WTC11 (cell line): Measurements from ENCODE around the gene CD59.

Experiments
- FOXK1 ChIP-seq: sonication (generic); formaldehyde crosslinking; IDR thresholded peaks from 2 replicates; pipeline ENCODE4 v1.8.0; 2022; ENCODE audit warnings: mild to moderate bottlenecking, moderate library complexity, missing genetic modification reagents
- GABPB1 ChIP-seq: sonication (generic); formaldehyde crosslinking; IDR thresholded peaks from 2 replicates; pipeline ENCODE4 v1.8.1; 2023; ENCODE audit warnings: mild to moderate bottlenecking, missing genetic modification reagents
- TEAD4 ChIP-seq: sonication (generic); formaldehyde crosslinking; IDR thresholded peaks from 2 replicates; pipeline ENCODE4 v1.8.0; 2022; ENCODE audit warnings: mild to moderate bottlenecking, missing genetic modification reagents
- ZNF121 ChIP-seq: sonication (generic); formaldehyde crosslinking; IDR thresholded peaks from 2 replicates; pipeline ENCODE4 v1.8.0; 2023; ENCODE audit warnings: missing genetic modification reagents
- TF ChIP-seq, protein P1 (sequence below): sonication (generic); formaldehyde crosslinking; IDR thresholded peaks from 2 replicates; pipeline ENCODE4 v1.8.1; 2023; ENCODE audit warnings: mild to moderate bottlenecking, missing genetic modification reagents, moderate library complexity

GRCh38 chr11:33696411-33696810 is 39.8 kb downstream of the CD59 start:
- TF ChIP-seq TEAD4 (no peak), ZNF121 (CRISPR knock-in tag) (no peak), FOXK1 (CRISPR knock-in tag) (no peak), GABPB1 (CRISPR knock-in tag) (no peak)
- TF ChIP-seq, protein P1, sequence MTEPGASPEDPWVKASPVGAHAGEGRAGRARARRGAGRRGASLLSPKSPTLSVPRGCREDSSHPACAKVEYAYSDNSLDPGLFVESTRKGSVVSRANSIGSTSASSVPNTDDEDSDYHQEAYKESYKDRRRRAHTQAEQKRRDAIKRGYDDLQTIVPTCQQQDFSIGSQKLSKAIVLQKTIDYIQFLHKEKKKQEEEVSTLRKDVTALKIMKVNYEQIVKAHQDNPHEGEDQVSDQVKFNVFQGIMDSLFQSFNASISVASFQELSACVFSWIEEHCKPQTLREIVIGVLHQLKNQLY, result no peak
